SK-N-SH (cell line): ENCODE measurements around the gene KRT32. TPM values are rescaled to one million over a fixed set of nuclear protein-coding genes. Genes with fewer than 3 reads are reported as not detected.

Experiments used
- CTCF ChIA-PET: fragments of 300-600, 350-600 bp; formaldehyde crosslinking; extraction: SDS; loops from one replicate; lab custom pipeline; 2021; lab: Yijun Ruan, JAX
- POLR2A ChIA-PET: fragments of 350-600 bp; sonication (Branson Sonifier 250); formaldehyde crosslinking; extraction: SDS; loops from one replicate; lab custom pipeline; 2020; ENCODE audit warnings: antibody characterized with exemption, inconsistent platforms; lab: Yijun Ruan, JAX
- DNase-seq: peaks from one replicate; pipeline ENCODE4 v3.0.0; 2012
- H2AFZ ChIP-seq: fragments of 200-600 bp; sonication (generic); 2 replicates; pipeline ENCODE4 v1.8.1; 2016; ENCODE audit warnings: antibody characterized with exemption, mild to moderate bottlenecking, low read depth
- H3F3A ChIP-seq: fragments of 200-600 bp; sonication (generic); replicated peaks from 2 replicates; pipeline ENCODE3; 2016; ENCODE audit warnings: antibody characterized with exemption, mild to moderate bottlenecking; ENCODE audit not compliant: insufficient read depth
- H3K27ac ChIP-seq, 2 experiments: fragments of 200-500 bp in 1 of 2; fragments of 200-600 bp in 1 of 2; sonication (Bioruptor generic) in 1 of 2; sonication (generic), shearing (Covaris generic) in 1 of 2; 2 replicates each; pipeline versions ENCODE4 v1.5.1 to v1.6.1; 2014 to 2016; ENCODE audit warnings: low read depth in 2 of 2, inconsistent platforms in 1 of 2, low read length in 1 of 2, mild to moderate bottlenecking in 1 of 2, mixed read lengths in 1 of 2
- H3K27me3 ChIP-seq: fragments of 200-600 bp; sonication (generic), shearing (Covaris generic); 2 replicates; pipeline ENCODE4 v1.6.1; 2016; ENCODE audit warnings: mixed run types; ENCODE audit not compliant: insufficient read depth
- H3K36me3 ChIP-seq, 2 experiments: fragments of 200-500 bp in 1 of 2; fragments of 200-600 bp in 1 of 2; sonication (Bioruptor generic) in 1 of 2; sonication (generic) in 1 of 2; replicated peaks in 1 of 2; 2 replicates each; pipeline versions ENCODE3 to v1.5.1; 2014 to 2016; ENCODE audit warnings: low read length in 1 of 2, mild to moderate bottlenecking in 1 of 2; ENCODE audit not compliant: insufficient read depth in 2 of 2, control insufficient read depth in 1 of 2
- H3K4me1 ChIP-seq, 2 experiments: fragments of 200-500 bp in 1 of 2; fragments of 200-600 bp in 1 of 2; sonication (Bioruptor generic) in 1 of 2; sonication (generic), shearing (Covaris generic) in 1 of 2; 2 replicates each; pipeline versions ENCODE4 v1.5.1 to v1.6.1; 2014 to 2016; ENCODE audit warnings: low read depth in 1 of 2, low read length in 1 of 2, mixed run types in 1 of 2; ENCODE audit not compliant: insufficient read depth in 2 of 2, control insufficient read depth in 1 of 2
- H3K4me2 ChIP-seq: fragments of 200-600 bp; sonication (generic), shearing (Covaris generic); 2 replicates; pipeline ENCODE4 v1.6.1; 2017; ENCODE audit warnings: mixed run types
- H3K4me3 ChIP-seq, 2 experiments: fragments of 200-500 bp in 1 of 2; fragments of 200-600 bp in 1 of 2; sonication (Bioruptor generic) in 1 of 2; sonication (generic), shearing (Covaris generic) in 1 of 2; 2 replicates each; pipeline versions ENCODE4 v1.5.1 to v1.8.1; 2014 to 2016; ENCODE audit warnings: low read depth in 2 of 2, inconsistent platforms in 1 of 2, low read length in 1 of 2, mild to moderate bottlenecking in 1 of 2, mixed read lengths in 1 of 2, moderate library complexity in 1 of 2
- H3K79me2 ChIP-seq: fragments of 200-600 bp; sonication (generic); 2 replicates; pipeline ENCODE4 v1.8.1; 2017; ENCODE audit warnings: mild to moderate bottlenecking; ENCODE audit not compliant: insufficient read depth
- H3K9ac ChIP-seq: fragments of 200-600 bp; sonication (generic); 2 replicates; pipeline ENCODE4 v1.6.1; 2017; ENCODE audit warnings: mixed run types
- H3K9me2 ChIP-seq: fragments of 200-600 bp; sonication (generic); 2 replicates; pipeline ENCODE4 v1.6.1; 2017; ENCODE audit warnings: mixed run types
- H3K9me3 ChIP-seq: fragments of 200-600 bp; sonication (generic); 2 replicates; pipeline ENCODE4 v1.6.1; 2017; ENCODE audit warnings: mixed run types, mild to moderate bottlenecking, moderate library complexity
- H4K20me1 ChIP-seq: fragments of 200-600 bp; sonication (generic); 2 replicates; pipeline ENCODE4 v1.6.1; 2017; ENCODE audit warnings: mild to moderate bottlenecking, mixed run types; ENCODE audit not compliant: insufficient read depth
- CHD2 ChIP-seq: fragments of 150-350 bp; IDR thresholded peaks from 2 replicates; pipeline ENCODE4 v1.6.1; 2018; ENCODE audit warnings: low read length; ENCODE audit not compliant: partially characterized antibody
- EZH2phosphoT487 ChIP-seq: fragments of 200-600 bp; sonication (generic); IDR thresholded peaks from 2 replicates; pipeline ENCODE4 v1.6.1; 2017; ENCODE audit warnings: low read depth, mixed run types, mild to moderate bottlenecking, antibody characterized with exemption, moderate library complexity, borderline replicate concordance
- GABPA ChIP-seq: IDR thresholded peaks from 2 replicates; pipeline ENCODE4 v1.4.0; 2012; ENCODE audit warnings: low read depth, mild to moderate bottlenecking
- GATA2 ChIP-seq: sonication (generic); formaldehyde crosslinking; IDR thresholded peaks from 2 replicates; pipeline ENCODE4 v1.5.0; 2020; ENCODE audit warnings: mild to moderate bottlenecking, missing genetic modification reagents
- JUND ChIP-seq: IDR thresholded peaks from 2 replicates; pipeline ENCODE4 v1.4.0; 2012
- MEF2A ChIP-seq: IDR thresholded peaks from 2 replicates; pipeline ENCODE4 v1.4.0; 2012; ENCODE audit warnings: low read depth, borderline replicate concordance
- NFIC ChIP-seq: IDR thresholded peaks from 2 replicates; pipeline ENCODE4 v1.4.0; 2012; ENCODE audit warnings: borderline replicate concordance
- RCOR1 ChIP-seq: fragments of 150-350 bp; IDR thresholded peaks from 2 replicates; pipeline ENCODE4 v1.6.1; 2017; ENCODE audit warnings: antibody characterized with exemption, low read length
- RXRA ChIP-seq: IDR thresholded peaks from 2 replicates; pipeline ENCODE4 v1.4.0; 2012; ENCODE audit warnings: low read depth, mild to moderate bottlenecking, borderline replicate concordance
- SIN3A ChIP-seq: IDR thresholded peaks from 2 replicates; pipeline ENCODE4 v1.6.1; 2012; ENCODE audit warnings: low read depth, mild to moderate bottlenecking, low read length, moderate library complexity, borderline replicate concordance
- TAF1 ChIP-seq: IDR thresholded peaks from 2 replicates; pipeline ENCODE4 v1.6.1; 2012; ENCODE audit warnings: low read depth, mild to moderate bottlenecking, low read length, moderate library complexity, borderline replicate concordance
- TCF12 ChIP-seq: IDR thresholded peaks from 2 replicates; pipeline ENCODE4 v1.4.0; 2012
- TEAD4 ChIP-seq: IDR thresholded peaks from 2 replicates; pipeline ENCODE4 v1.4.0; 2012; ENCODE audit warnings: mild to moderate bottlenecking, borderline replicate concordance; ENCODE audit not compliant: insufficient read depth
- YY1 ChIP-seq: IDR thresholded peaks from 2 replicates; pipeline ENCODE4 v1.4.0; 2012; ENCODE audit warnings: low read depth, mild to moderate bottlenecking
- WGBS: methylation state at CpG from one replicate; pipeline ENCODE4 v1.1.6; 2017; ENCODE audit warnings: low lambda C conversion rate; 5-methylcytosine and 5-hydroxymethylcytosine counted together
- polyA plus RNA-seq, 3 experiments: library from polyadenylated mRNA; depleted of rRNA; stranded (reverse); fragments of >200 nt; gene quantifications; 2 replicates each; pipeline ENCODE4 v1.2.3, GENCODE V29; 2012
- TF ChIP-seq, protein P1 (sequence below): fragments of 200-600 bp; sonication (generic); IDR thresholded peaks from 2 replicates; pipeline ENCODE4 v1.6.1; 2017; ENCODE audit warnings: antibody characterized with exemption, mild to moderate bottlenecking, moderate library complexity
- TF ChIP-seq, protein P2 (sequence below): IDR thresholded peaks from 2 replicates; pipeline ENCODE4 v1.4.0; 2012; ENCODE audit warnings: low read depth, borderline replicate concordance
- TF ChIP-seq, protein P3 (sequence below): IDR thresholded peaks from 2 replicates; pipeline ENCODE4; 2012

Gene KRT32
- polyA plus RNA-seq, 1 of the 3 experiments (the other 2 are of a cell fraction): not detected

DNA sequence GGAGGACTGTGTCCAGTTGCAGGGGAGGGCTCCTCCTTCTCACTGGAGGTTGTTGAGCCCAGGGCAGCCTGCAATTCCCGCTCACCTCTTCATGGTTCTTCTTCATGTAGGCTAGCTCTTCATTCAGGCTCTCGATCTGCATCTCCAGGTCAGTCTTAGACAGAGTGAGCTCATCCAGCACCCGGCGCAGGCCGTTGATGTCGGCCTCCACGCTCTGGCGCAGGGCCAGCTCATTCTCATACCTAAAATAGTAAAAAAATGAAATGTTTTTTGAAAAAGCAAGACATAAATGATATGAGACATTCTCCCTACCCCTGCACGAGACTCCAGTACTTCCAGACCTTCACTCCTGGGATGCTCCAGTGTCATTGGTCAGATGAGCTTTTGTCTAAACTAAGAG lies 36.0 kb upstream of the KRT32 start:
- no peaks in the 10 kb centered on the region for H3K36me3 ChIP-seq
- H3K9me3 ChIP-seq: no peaks in the 10 kb centered on the region
- H3K27ac ChIP-seq: no peak overlapping the region
- no peak overlapping the region for H2AFZ ChIP-seq
- H3K27me3 ChIP-seq: no peaks in the 10 kb centered on the region
- TF ChIP-seq RCOR1: no peak
- no peak for TF ChIP-seq TCF12
- TF ChIP-seq EZH2phosphoT487: no peak
- no peak for TF ChIP-seq MEF2A
- TF ChIP-seq NFIC: no peak
- no peak for TF ChIP-seq JUND
- TF ChIP-seq SIN3A: no peak
- no peak for TF ChIP-seq TEAD4
- TF ChIP-seq TAF1: no peak
- TF ChIP-seq RXRA: no peak
- no peak for TF ChIP-seq CHD2
- no peak for TF ChIP-seq GATA2
- TF ChIP-seq, protein P1, sequence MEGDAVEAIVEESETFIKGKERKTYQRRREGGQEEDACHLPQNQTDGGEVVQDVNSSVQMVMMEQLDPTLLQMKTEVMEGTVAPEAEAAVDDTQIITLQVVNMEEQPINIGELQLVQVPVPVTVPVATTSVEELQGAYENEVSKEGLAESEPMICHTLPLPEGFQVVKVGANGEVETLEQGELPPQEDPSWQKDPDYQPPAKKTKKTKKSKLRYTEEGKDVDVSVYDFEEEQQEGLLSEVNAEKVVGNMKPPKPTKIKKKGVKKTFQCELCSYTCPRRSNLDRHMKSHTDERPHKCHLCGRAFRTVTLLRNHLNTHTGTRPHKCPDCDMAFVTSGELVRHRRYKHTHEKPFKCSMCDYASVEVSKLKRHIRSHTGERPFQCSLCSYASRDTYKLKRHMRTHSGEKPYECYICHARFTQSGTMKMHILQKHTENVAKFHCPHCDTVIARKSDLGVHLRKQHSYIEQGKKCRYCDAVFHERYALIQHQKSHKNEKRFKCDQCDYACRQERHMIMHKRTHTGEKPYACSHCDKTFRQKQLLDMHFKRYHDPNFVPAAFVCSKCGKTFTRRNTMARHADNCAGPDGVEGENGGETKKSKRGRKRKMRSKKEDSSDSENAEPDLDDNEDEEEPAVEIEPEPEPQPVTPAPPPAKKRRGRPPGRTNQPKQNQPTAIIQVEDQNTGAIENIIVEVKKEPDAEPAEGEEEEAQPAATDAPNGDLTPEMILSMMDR: no peak
- no peak for TF ChIP-seq GABPA
- TF ChIP-seq, protein P2, sequence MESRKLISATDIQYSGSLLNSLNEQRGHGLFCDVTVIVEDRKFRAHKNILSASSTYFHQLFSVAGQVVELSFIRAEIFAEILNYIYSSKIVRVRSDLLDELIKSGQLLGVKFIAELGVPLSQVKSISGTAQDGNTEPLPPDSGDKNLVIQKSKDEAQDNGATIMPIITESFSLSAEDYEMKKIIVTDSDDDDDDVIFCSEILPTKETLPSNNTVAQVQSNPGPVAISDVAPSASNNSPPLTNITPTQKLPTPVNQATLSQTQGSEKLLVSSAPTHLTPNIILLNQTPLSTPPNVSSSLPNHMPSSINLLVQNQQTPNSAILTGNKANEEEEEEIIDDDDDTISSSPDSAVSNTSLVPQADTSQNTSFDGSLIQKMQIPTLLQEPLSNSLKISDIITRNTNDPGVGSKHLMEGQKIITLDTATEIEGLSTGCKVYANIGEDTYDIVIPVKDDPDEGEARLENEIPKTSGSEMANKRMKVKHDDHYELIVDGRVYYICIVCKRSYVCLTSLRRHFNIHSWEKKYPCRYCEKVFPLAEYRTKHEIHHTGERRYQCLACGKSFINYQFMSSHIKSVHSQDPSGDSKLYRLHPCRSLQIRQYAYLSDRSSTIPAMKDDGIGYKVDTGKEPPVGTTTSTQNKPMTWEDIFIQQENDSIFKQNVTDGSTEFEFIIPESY: no peak
- TF ChIP-seq YY1: no peak
- TF ChIP-seq, protein P3, sequence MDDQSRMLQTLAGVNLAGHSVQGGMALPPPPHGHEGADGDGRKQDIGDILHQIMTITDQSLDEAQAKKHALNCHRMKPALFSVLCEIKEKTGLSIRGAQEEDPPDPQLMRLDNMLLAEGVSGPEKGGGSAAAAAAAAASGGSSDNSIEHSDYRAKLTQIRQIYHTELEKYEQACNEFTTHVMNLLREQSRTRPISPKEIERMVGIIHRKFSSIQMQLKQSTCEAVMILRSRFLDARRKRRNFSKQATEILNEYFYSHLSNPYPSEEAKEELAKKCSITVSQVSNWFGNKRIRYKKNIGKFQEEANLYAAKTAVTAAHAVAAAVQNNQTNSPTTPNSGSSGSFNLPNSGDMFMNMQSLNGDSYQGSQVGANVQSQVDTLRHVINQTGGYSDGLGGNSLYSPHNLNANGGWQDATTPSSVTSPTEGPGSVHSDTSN: no peak
- ChIA-PET POLR2A (interaction anchor here (1.1 to 1.2 kb wide), 2 partner anchors 17 to 46 kb away, joined by 3 read pairs; no protein-coding TSS in a partner anchor), CTCF (interaction anchor here (1.1 to 2.1 kb wide), 3 partner anchors 13 to 46 kb away, joined by 3 to 9 read pairs (median 3); no protein-coding TSS in a partner anchor)
- DNase-seq: no peak
- H4K20me1 ChIP-seq: no peaks in the 10 kb centered on the region
- no peaks in the 10 kb centered on the region for H3K9me2 ChIP-seq
- H3F3A ChIP-seq: peaks cover 4% of the 10 kb centered on the region
- H3K4me1 ChIP-seq: peaks cover 7 to 14% of the 10 kb centered on the region in 2 experiments; a peak in 3 of 4 replicates
- no peaks in the 10 kb centered on the region for H3K79me2 ChIP-seq
- H3K4me2 ChIP-seq: no peak overlapping the region
- no peak overlapping the region for H3K4me3 ChIP-seq
- H3K9ac ChIP-seq: no peak overlapping the region
- WGBS: 96% methylated on average over 9 of the region's 9 CpGs
